Neutrophil (primary cell): ENCODE results near the gene ATF3.

ENCODE experiments used
- H3K27ac ChIP-seq: fragments of 200-600 bp; sonication (generic); 2 replicates; pipeline ENCODE4 v1.5.1; 2016; ENCODE audit warnings: mild to moderate bottlenecking, moderate library complexity
- H3K27me3 ChIP-seq: fragments of 200-600 bp; sonication (generic); 2 replicates; pipeline ENCODE4 v1.6.0; 2016; ENCODE audit warnings: mild to moderate bottlenecking
- H3K36me3 ChIP-seq: fragments of 200-600 bp; sonication (generic); 2 replicates; pipeline ENCODE4 v1.5.1; 2017
- H3K4me1 ChIP-seq, 2 experiments: fragments of 200-600 bp in 1 of 2; sonication (generic) in 1 of 2; 1 replicate in 1 of 2; 2 replicates in 1 of 2; pipeline versions ENCODE4 v1.5.1 to v1.6.1; 2013 to 2016; ENCODE audit warnings: low read depth in 1 of 2, low read length in 1 of 2, mild to moderate bottlenecking in 1 of 2, moderate library complexity in 1 of 2; ENCODE audit not compliant: control insufficient read depth in 1 of 2, insufficient read depth in 1 of 2
- H3K4me3 ChIP-seq, 2 experiments: fragments of 200-600 bp in 1 of 2; sonication (generic) in 1 of 2; 1 replicate in 1 of 2; 2 replicates in 1 of 2; pipeline ENCODE4 v1.5.1; 2013 to 2016; ENCODE audit warnings: low read depth in 1 of 2, low read length in 1 of 2, mild to moderate bottlenecking in 1 of 2, moderate library complexity in 1 of 2
- H3K9me3 ChIP-seq: fragments of 200-600 bp; sonication (generic); 2 replicates; pipeline ENCODE4 v1.5.1; 2016
- CTCF ChIP-seq: fragments of 200-600 bp; sonication (generic); IDR thresholded peaks from 2 replicates; pipeline ENCODE4 v1.5.1; 2016; ENCODE audit warnings: antibody characterized with exemption

The ATF3 gene

DNA sequence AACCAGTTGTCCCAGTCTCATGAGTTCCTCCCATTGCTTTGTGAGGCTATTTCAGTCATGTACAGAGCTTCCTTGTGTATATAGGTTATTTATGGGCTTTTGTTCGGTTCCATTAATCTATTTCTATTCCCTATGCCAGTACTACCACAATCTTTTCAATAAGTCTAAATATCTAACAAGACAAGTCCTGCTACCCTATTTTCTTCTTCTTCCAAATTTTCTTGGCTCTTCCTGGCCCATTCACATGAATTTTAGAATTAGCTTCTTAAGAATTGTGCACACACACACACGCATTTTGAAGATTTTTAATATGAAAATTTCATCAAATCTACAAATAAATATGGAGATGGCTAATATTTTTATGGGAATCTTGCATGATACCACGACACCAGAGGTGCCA lies 33.8 kb upstream of the ATF3 start:
- Histone ChIP-seq H3K4me1 (peaks cover 0 to 6% of the 10 kb centered on the region in 2 experiments), H3K9me3 (no peaks in the 10 kb centered on the region), H3K4me3 (no peak overlapping the region), H3K27ac (no peak overlapping the region), H3K27me3 (peaks cover 7% of the 10 kb centered on the region), H3K36me3 (no peaks in the 10 kb centered on the region)
- no peak for TF ChIP-seq CTCF

GRCh38 chr1:212575333-212575732 lies 33.2 kb upstream of the ATF3 start:
- H3K27ac ChIP-seq: no peak overlapping the region
- H3K4me3 ChIP-seq: no peak overlapping the region
- H3K9me3 ChIP-seq: no peaks in the 10 kb centered on the region
- peaks cover 1% of the 10 kb centered on the region for H3K27me3 ChIP-seq
- peaks cover 0 to 6% of the 10 kb centered on the region in 2 experiments for H3K4me1 ChIP-seq
- no peaks in the 10 kb centered on the region for H3K36me3 ChIP-seq
- TF ChIP-seq CTCF: no peak

- Histone ChIP-seq H3K4me1 (peaks cover 0 to 6% of the 10 kb centered on the region in 2 experiments), H3K9me3 (no peaks in the 10 kb centered on the region), H3K4me3 (no peak overlapping the region), H3K27me3 (no peaks in the 10 kb centered on the region), H3K27ac (no peak overlapping the region), H3K36me3 (no peaks in the 10 kb centered on the region)
- no peak for TF ChIP-seq CTCF
Observed at GRCh38 chr1:212578041-212578440, 30.5 kb upstream of the ATF3 start.

GRCh38 chr1:212581034-212581433 lies 27.5 kb upstream of the ATF3 start:
- Histone ChIP-seq H3K9me3 (no peaks in the 10 kb centered on the region), H3K4me1 (peaks cover 0 to 6% of the 10 kb centered on the region in 2 experiments), H3K27me3 (peaks cover 2% of the 10 kb centered on the region), H3K4me3 (no peak overlapping the region), H3K27ac (no peak overlapping the region), H3K36me3 (no peaks in the 10 kb centered on the region)
- no peak for TF ChIP-seq CTCF

- Histone ChIP-seq H3K9me3 (no peaks in the 10 kb centered on the region), H3K36me3 (no peaks in the 10 kb centered on the region), H3K4me3 (no peak overlapping the region), H3K4me1 (peaks cover 0 to 6% of the 10 kb centered on the region in 2 experiments), H3K27me3 (peaks cover 11% of the 10 kb centered on the region), H3K27ac (no peak overlapping the region)
- no peak for TF ChIP-seq CTCF
Observed at GRCh38 chr1:212582291-212582690, 26.3 kb upstream of the ATF3 start.
